IMR-90 (cell line): Measurements from ENCODE around the gene MSL3B.

Experiments
- ATAC-seq: fragments of 200-7000 bp; cut with Tn5 transposase; 2 replicates; pipeline ENCODE4 v1.9.1; 2020; ENCODE audit warnings: low read depth, mild to moderate bottlenecking, moderate library complexity
- BruUV-seq: library from RNA; stranded (reverse); fragments of 400-500 nt; replicated peaks from 2 replicates; lab custom pipeline; 2021; lab: Mats Ljungman, UMichigan
- CTCF ChIA-PET: fragments of 300-600 bp; formaldehyde crosslinking; extraction: SDS; loops from one replicate; lab custom pipeline; 2021; ENCODE audit warnings: antibody characterized with exemption; lab: Yijun Ruan, JAX
- POLR2A ChIA-PET: fragments of 300-600 bp; sonication (Branson Sonifier 250); formaldehyde crosslinking; loops from one replicate; lab custom pipeline; 2022; ENCODE audit warnings: antibody characterized with exemption; ENCODE audit not compliant: unreplicated experiment; lab: Charles Lee
- DNase-seq: peaks from one replicate; pipeline ENCODE4 v3.0.0; 2013
- H2AFZ ChIP-seq: replicated peaks from 2 replicates; pipeline ENCODE3; 2013; ENCODE audit warnings: low read length, mild to moderate bottlenecking; ENCODE audit not compliant: poor library complexity
- H2AK5ac ChIP-seq: 2 replicates; pipeline ENCODE4 v1.6.1; 2013; ENCODE audit warnings: low read depth, low read length, inconsistent platforms
- H2AK9ac ChIP-seq: replicated peaks from 2 replicates; pipeline ENCODE3; 2013; ENCODE audit warnings: mild to moderate bottlenecking, low read depth, low read length, moderate library complexity; ENCODE audit not compliant: poor library complexity
- H2BK120ac ChIP-seq: 2 replicates; pipeline ENCODE4 v1.6.1; 2013; ENCODE audit warnings: low read depth, low read length, inconsistent platforms
- H2BK15ac ChIP-seq: 3 replicates; pipeline ENCODE4 v1.6.1; 2013; ENCODE audit warnings: low read depth, low read length, inconsistent platforms
- H2BK20ac ChIP-seq: 2 replicates; pipeline ENCODE4 v1.6.1; 2013; ENCODE audit warnings: low read depth, mild to moderate bottlenecking, inconsistent platforms, low read length, moderate library complexity
- H2BK5ac ChIP-seq: 2 replicates; pipeline ENCODE4 v1.6.1; 2013; ENCODE audit warnings: mild to moderate bottlenecking, low read depth, low read length, inconsistent platforms; ENCODE audit not compliant: poor library complexity, severe bottlenecking
- H3K14ac ChIP-seq: replicated peaks from 2 replicates; pipeline ENCODE4 v1.6.1; 2013; ENCODE audit warnings: low read depth, low read length, inconsistent platforms
- H3K18ac ChIP-seq: 2 replicates; pipeline ENCODE4 v1.6.1; 2013; ENCODE audit warnings: low read depth, low read length, control low read depth
- H3K23ac ChIP-seq: 2 replicates; pipeline ENCODE4 v1.6.1; 2013; ENCODE audit warnings: low read depth, low read length, inconsistent platforms
- H3K27ac ChIP-seq: 2 replicates; pipeline ENCODE4 v1.5.1; 2013; ENCODE audit warnings: mild to moderate bottlenecking, control low read depth, low read length; ENCODE audit not compliant: insufficient read depth
- H3K27me3 ChIP-seq: 2 replicates; pipeline ENCODE4 v1.6.1; 2013; ENCODE audit warnings: low read length; ENCODE audit not compliant: control insufficient read depth, insufficient read depth
- H3K36me3 ChIP-seq: 2 replicates; pipeline ENCODE4 v1.6.1; 2013; ENCODE audit warnings: low read length, mixed read lengths; ENCODE audit not compliant: control insufficient read depth, insufficient read depth
- H3K4ac ChIP-seq: 2 replicates; pipeline ENCODE4 v1.6.1; 2013; ENCODE audit warnings: low read depth, low read length, inconsistent platforms
- H3K4me1 ChIP-seq: 2 replicates; pipeline ENCODE4 v1.6.1; 2013; ENCODE audit warnings: low read length, mixed read lengths; ENCODE audit not compliant: control insufficient read depth, insufficient read depth
- H3K4me2 ChIP-seq: 2 replicates; pipeline ENCODE4 v1.6.1; 2013; ENCODE audit warnings: low read depth, mild to moderate bottlenecking, control low read depth, low read length, moderate library complexity
- H3K4me3 ChIP-seq: 2 replicates; pipeline ENCODE4 v1.5.1; 2013; ENCODE audit warnings: low read depth, mild to moderate bottlenecking, control low read depth, low read length, moderate library complexity; ENCODE audit not compliant: insufficient read depth
- H3K56ac ChIP-seq: 2 replicates; pipeline ENCODE4 v1.6.1; 2013; ENCODE audit warnings: low read length, inconsistent platforms; ENCODE audit not compliant: insufficient read depth; ENCODE audit errors: extremely low read depth
- H3K79me1 ChIP-seq, 2 experiments: 2 replicates each; pipeline ENCODE4 v1.6.1; 2013; ENCODE audit warnings: low read length in 2 of 2, inconsistent platforms in 1 of 2, low read depth in 1 of 2
- H3K9ac ChIP-seq: 2 replicates; pipeline ENCODE4 v1.6.1; 2013; ENCODE audit warnings: low read depth, low read length, control low read depth
- H3K9me1 ChIP-seq: 2 replicates; pipeline ENCODE4 v1.6.1; 2013; ENCODE audit warnings: low read length, inconsistent platforms; ENCODE audit not compliant: insufficient read depth
- H3K9me3 ChIP-seq: 2 replicates; pipeline ENCODE4 v1.6.1; 2013; ENCODE audit warnings: low read length; ENCODE audit not compliant: control insufficient read depth, insufficient read depth
- H4K20me1 ChIP-seq: 2 replicates; pipeline ENCODE4 v1.6.1; 2013; ENCODE audit warnings: low read length, inconsistent platforms; ENCODE audit not compliant: insufficient read depth
- H4K5ac ChIP-seq: 2 replicates; pipeline ENCODE4 v1.6.1; 2013; ENCODE audit warnings: mild to moderate bottlenecking, low read depth, low read length, control low read depth
- H4K8ac ChIP-seq, 2 experiments: 2 replicates each; pipeline ENCODE4 v1.6.1; 2013; ENCODE audit warnings: low read depth in 2 of 2, low read length in 2 of 2, control low read depth in 1 of 2, inconsistent platforms in 1 of 2
- H4K91ac ChIP-seq: 2 replicates; pipeline ENCODE4 v1.6.1; 2013; ENCODE audit warnings: low read depth, low read length, inconsistent platforms; ENCODE audit not compliant: insufficient read depth
- BHLHE40 ChIP-seq: fragments of 150-350 bp; IDR thresholded peaks from 2 replicates; pipeline ENCODE4 v1.6.1; 2016; ENCODE audit warnings: mild to moderate bottlenecking, low read depth, low read length
- CEBPB ChIP-seq: IDR thresholded peaks from 2 replicates; pipeline ENCODE4 v1.6.1; 2012; ENCODE audit warnings: low read depth, low read length, improper control_type of control experiment
- CHD1 ChIP-seq: IDR thresholded peaks from 2 replicates; pipeline ENCODE4 v1.6.1; 2012; ENCODE audit warnings: low read depth, low read length, improper control_type of control experiment
- FOS ChIP-seq: fragments of 150-350 bp; IDR thresholded peaks from 2 replicates; pipeline ENCODE4 v1.6.1; 2016; ENCODE audit warnings: low read depth, low read length
- MAFK ChIP-seq: IDR thresholded peaks from 2 replicates; pipeline ENCODE4 v1.6.1; 2012; ENCODE audit warnings: low read depth, low read length, improper control_type of control experiment
- MAZ ChIP-seq: IDR thresholded peaks from 2 replicates; pipeline ENCODE4 v1.6.1; 2012; ENCODE audit warnings: low read depth, mild to moderate bottlenecking, low read length, improper control_type of control experiment, moderate library complexity, borderline replicate concordance
- MXI1 ChIP-seq: IDR thresholded peaks from 2 replicates; pipeline ENCODE4 v1.6.1; 2012; ENCODE audit warnings: low read depth, mild to moderate bottlenecking, low read length, moderate library complexity, borderline replicate concordance
- NFE2L2 ChIP-seq: fragments of 150-350 bp; IDR thresholded peaks from 2 replicates; pipeline ENCODE4 v1.6.1; 2016; ENCODE audit warnings: low read depth, mild to moderate bottlenecking, low read length
- POLR2A ChIP-seq: IDR thresholded peaks from 2 replicates; pipeline ENCODE4 v1.6.1; 2012; ENCODE audit warnings: mild to moderate bottlenecking, low read depth, low read length
- RAD21 ChIP-seq: IDR thresholded peaks from 2 replicates; pipeline ENCODE4 v1.6.1; 2012; ENCODE audit warnings: low read length, improper control_type of control experiment
- RCOR1 ChIP-seq: IDR thresholded peaks from 2 replicates; pipeline ENCODE4 v1.6.1; 2012; ENCODE audit warnings: mild to moderate bottlenecking, low read length, improper control_type of control experiment; ENCODE audit not compliant: insufficient replicate concordance
- RFX5 ChIP-seq: IDR thresholded peaks from 2 replicates; pipeline ENCODE4 v1.8.0; 2012; ENCODE audit warnings: low read depth, mild to moderate bottlenecking, low read length, moderate library complexity
- SMC3 ChIP-seq: fragments of 150-350 bp; IDR thresholded peaks from 2 replicates; pipeline ENCODE4 v1.6.1; 2016; ENCODE audit warnings: low read depth, mild to moderate bottlenecking, antibody characterized with exemption, low read length, moderate library complexity
- WGBS, 2 experiments: methylation state at CpG; one replicate each; pipeline versions ENCODE4 v1.1.5 to v1.1.7; 2013; ENCODE audit warnings: missing lambda C conversion rate in 2 of 2; ENCODE audit not compliant: insufficient read length in 1 of 2; ENCODE audit errors: extremely low coverage in 2 of 2; 5-methylcytosine and 5-hydroxymethylcytosine counted together
- dilution Hi-C: fragments of 300-500 bp; cut with HindIII; formaldehyde crosslinking; loops from one replicate; pipeline ENCODE4 v1.14.3; 2018; ENCODE audit warnings: low sequenced_read_pairs; ENCODE audit not compliant: unreplicated experiment
- in situ Hi-C: fragments of 300-500 bp; cut with MboI; formaldehyde crosslinking; loops from 3 replicates; pipeline ENCODE4 v1.14.3; 2019; ENCODE audit warnings: low sequenced_read_pairs, inconsistent platforms, mixed read lengths
- intact Hi-C: fragments of 100-400 bp; cut with micrococcal nuclease; formaldehyde crosslinking; loops from 2 replicates; pipeline ENCODE4 v1.10.0; 2022
- TF ChIP-seq, protein P1 (sequence below): fragments of 150-350 bp; IDR thresholded peaks from 2 replicates; pipeline ENCODE4 v1.6.1; 2016; ENCODE audit warnings: low read depth, mild to moderate bottlenecking, low read length, moderate library complexity, borderline replicate concordance
- TF ChIP-seq, protein P2 (sequence below): fragments of 150-350 bp; IDR thresholded peaks from 2 replicates; pipeline ENCODE4 v1.6.1; 2017; ENCODE audit warnings: mild to moderate bottlenecking, antibody characterized with exemption, low read length, low read depth
- TF ChIP-seq, protein P3 (sequence below): conservative IDR thresholded peaks from 2 replicates; pipeline ENCODE4 v1.5.1; 2012; ENCODE audit warnings: mild to moderate bottlenecking, low read depth, low read length, improper control_type of control experiment

The MSL3B gene

DNA sequence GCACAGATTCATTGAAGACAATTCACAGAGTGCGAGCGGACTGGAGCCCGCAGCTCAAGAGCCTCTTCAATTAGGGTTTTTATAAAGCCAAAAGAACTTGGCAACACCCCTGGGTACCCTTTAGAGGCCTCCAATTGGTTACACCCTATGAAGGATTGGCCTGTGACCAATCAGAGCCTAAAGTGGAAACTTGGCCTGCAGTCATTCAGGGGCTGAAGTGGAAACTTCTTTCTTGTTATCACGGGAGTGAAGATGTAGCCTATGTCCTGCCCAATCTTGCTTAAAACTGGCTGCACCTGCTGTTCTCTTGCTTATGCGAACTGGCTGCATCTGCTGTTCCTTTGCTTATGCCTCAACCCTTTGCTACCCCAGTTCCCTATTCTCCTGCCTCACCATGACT lies 12.0 kb downstream of the MSL3B start:
- Histone ChIP-seq H3K36me3 (no peaks in the 10 kb centered on the region; the same call in 1 of the 2 replicates), H3K9ac (no peak overlapping the region), H2AK9ac (no peak overlapping the region), H3K23ac (no peak overlapping the region; the same call in 1 of the 2 replicates), H3K9me3 (no peaks in the 10 kb centered on the region), H2AFZ (no peak overlapping the region), H4K8ac (no peak overlapping the region), H2BK5ac (no peak overlapping the region), H3K4me3 (no peak overlapping the region), H3K4me1 (peaks cover 13% of the 10 kb centered on the region), H4K91ac (no peak overlapping the region), H2AK5ac (no peak overlapping the region), H3K14ac (no peak overlapping the region), H3K18ac (no peak overlapping the region), H2BK15ac (no peak overlapping the region), H3K27me3 (no peaks in the 10 kb centered on the region), H3K56ac (no peak overlapping the region), H2BK20ac (no peak overlapping the region), H3K9me1 (peaks cover 5% of the 10 kb centered on the region; the same call in 1 of the 2 replicates), H4K20me1 (no peaks in the 10 kb centered on the region), H3K4me2 (no peak overlapping the region), H2BK120ac (no peak overlapping the region), H3K4ac (no peak overlapping the region), H4K5ac (no peak overlapping the region), H3K79me1 (peaks cover 0 to 15% of the 10 kb centered on the region in 2 experiments; a peak in 2 of 4 replicates), H3K27ac (no peak overlapping the region)
- BruUV-seq = no TSS peak
- TF ChIP-seq, protein P1, sequence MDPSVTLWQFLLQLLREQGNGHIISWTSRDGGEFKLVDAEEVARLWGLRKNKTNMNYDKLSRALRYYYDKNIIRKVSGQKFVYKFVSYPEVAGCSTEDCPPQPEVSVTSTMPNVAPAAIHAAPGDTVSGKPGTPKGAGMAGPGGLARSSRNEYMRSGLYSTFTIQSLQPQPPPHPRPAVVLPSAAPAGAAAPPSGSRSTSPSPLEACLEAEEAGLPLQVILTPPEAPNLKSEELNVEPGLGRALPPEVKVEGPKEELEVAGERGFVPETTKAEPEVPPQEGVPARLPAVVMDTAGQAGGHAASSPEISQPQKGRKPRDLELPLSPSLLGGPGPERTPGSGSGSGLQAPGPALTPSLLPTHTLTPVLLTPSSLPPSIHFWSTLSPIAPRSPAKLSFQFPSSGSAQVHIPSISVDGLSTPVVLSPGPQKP = no peak
- TF ChIP-seq RAD21 (no peak), BHLHE40 (no peak), RCOR1 (no peak), POLR2A (no peak), CHD1 (no peak), MAFK (no peak), NFE2L2 (no peak), MXI1 (no peak), MAZ (no peak), SMC3 (no peak), CEBPB (no peak), RFX5 (no peak), FOS (no peak)
- TF ChIP-seq, protein P2, sequence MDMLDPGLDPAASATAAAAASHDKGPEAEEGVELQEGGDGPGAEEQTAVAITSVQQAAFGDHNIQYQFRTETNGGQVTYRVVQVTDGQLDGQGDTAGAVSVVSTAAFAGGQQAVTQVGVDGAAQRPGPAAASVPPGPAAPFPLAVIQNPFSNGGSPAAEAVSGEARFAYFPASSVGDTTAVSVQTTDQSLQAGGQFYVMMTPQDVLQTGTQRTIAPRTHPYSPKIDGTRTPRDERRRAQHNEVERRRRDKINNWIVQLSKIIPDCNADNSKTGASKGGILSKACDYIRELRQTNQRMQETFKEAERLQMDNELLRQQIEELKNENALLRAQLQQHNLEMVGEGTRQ = no peak
- TF ChIP-seq, protein P3, sequence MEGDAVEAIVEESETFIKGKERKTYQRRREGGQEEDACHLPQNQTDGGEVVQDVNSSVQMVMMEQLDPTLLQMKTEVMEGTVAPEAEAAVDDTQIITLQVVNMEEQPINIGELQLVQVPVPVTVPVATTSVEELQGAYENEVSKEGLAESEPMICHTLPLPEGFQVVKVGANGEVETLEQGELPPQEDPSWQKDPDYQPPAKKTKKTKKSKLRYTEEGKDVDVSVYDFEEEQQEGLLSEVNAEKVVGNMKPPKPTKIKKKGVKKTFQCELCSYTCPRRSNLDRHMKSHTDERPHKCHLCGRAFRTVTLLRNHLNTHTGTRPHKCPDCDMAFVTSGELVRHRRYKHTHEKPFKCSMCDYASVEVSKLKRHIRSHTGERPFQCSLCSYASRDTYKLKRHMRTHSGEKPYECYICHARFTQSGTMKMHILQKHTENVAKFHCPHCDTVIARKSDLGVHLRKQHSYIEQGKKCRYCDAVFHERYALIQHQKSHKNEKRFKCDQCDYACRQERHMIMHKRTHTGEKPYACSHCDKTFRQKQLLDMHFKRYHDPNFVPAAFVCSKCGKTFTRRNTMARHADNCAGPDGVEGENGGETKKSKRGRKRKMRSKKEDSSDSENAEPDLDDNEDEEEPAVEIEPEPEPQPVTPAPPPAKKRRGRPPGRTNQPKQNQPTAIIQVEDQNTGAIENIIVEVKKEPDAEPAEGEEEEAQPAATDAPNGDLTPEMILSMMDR = no peak
- intact Hi-C loops (loop anchor here (10.0 kb wide), 2 partner anchors 291 to 689 kb away; partner anchors contain the start of gene USP40), in situ Hi-C loops (no loop called here), dilution Hi-C loops (no loop called here)
- ChIA-PET POLR2A (no interaction called here), CTCF (no interaction called here)
- 90% methylated on average over 2 of the region's 5 CpGs; no CpG with 5 or more reads in 1 of the 2 experiments for WGBS, 2 experiments
- no peak for DNase-seq
- ATAC-seq = no peak
